ENCODE measurements around the gene PWWP3B.

The PWWP3B gene

GRCh38 chrX:106168107-106168506, at the start of gene PWWP3B:
Gene PWWP3B, plus strand, starts transcription at chrX:106168305. Its CDS starts 37,128 bp downstream, at chrX:106205433.
- no peak within 1 kb of the TSS for H3K4me3 ChIP-seq (ENCODE audit: low read depth, low read length)
- no peak for TF ChIP-seq CTCF (IDR thresholded peaks at IDR 0.05; ENCODE audit: low read depth, low read length, missing control alignments)
- DNase-seq (ENCODE audit: low read depth), result no peak

GRCh38 chrX:106139048-106139447, 29.1 kb upstream of the PWWP3B start:
- TF ChIP-seq CTCF (IDR thresholded peaks at IDR 0.05; ENCODE audit: low read depth, low read length, missing control alignments), result no peak

GRCh38 chrX:106144755-106145639, 23.1 kb upstream of the PWWP3B start:
- no peak for DNase-seq (ENCODE audit: low read depth)
- no peak for TF ChIP-seq CTCF (IDR thresholded peaks at IDR 0.05; ENCODE audit: low read depth, low read length, missing control alignments)
- H3K4me3 ChIP-seq (ENCODE audit: low read depth, low read length), result no peak overlapping the region

More at GRCh38 chrX:106139048-106139447, 29.1 kb upstream of the PWWP3B start:
- no peak overlapping the region for H3K4me3 ChIP-seq (ENCODE audit: low read depth, low read length)
- no peak for DNase-seq (ENCODE audit: low read depth)

- H3K4me3 ChIP-seq (ENCODE audit: low read depth, low read length), result no peak overlapping the region
- TF ChIP-seq CTCF (IDR thresholded peaks at IDR 0.05; ENCODE audit: low read depth, low read length, missing control alignments), result no peak
- no peak for DNase-seq (ENCODE audit: low read depth)
These were observed 17.4 kb upstream of the PWWP3B start for GRCh38 chrX:106150701-106151100.

GRCh38 chrX:106159861-106160282, 8.2 kb upstream of the PWWP3B start:
- TF ChIP-seq CTCF (IDR thresholded peaks at IDR 0.05; ENCODE audit: low read depth, low read length, missing control alignments), result no peak

GRCh38 chrX:106170318-106170717, 2.2 kb downstream of the PWWP3B start:
- no peak overlapping the region for H3K4me3 ChIP-seq (ENCODE audit: low read depth, low read length)
- no peak for TF ChIP-seq CTCF (IDR thresholded peaks at IDR 0.05; ENCODE audit: low read depth, low read length, missing control alignments)

More at GRCh38 chrX:106159861-106160282, 8.2 kb upstream of the PWWP3B start:
- H3K4me3 ChIP-seq (ENCODE audit: low read depth, low read length), result no peak overlapping the region
- no peak for DNase-seq (ENCODE audit: low read depth)

More at GRCh38 chrX:106170318-106170717, 2.2 kb downstream of the PWWP3B start:
- no peak for DNase-seq (ENCODE audit: low read depth)
